Measurements from ENCODE around the gene TMEM30A.

Gene TMEM30A

DNA sequence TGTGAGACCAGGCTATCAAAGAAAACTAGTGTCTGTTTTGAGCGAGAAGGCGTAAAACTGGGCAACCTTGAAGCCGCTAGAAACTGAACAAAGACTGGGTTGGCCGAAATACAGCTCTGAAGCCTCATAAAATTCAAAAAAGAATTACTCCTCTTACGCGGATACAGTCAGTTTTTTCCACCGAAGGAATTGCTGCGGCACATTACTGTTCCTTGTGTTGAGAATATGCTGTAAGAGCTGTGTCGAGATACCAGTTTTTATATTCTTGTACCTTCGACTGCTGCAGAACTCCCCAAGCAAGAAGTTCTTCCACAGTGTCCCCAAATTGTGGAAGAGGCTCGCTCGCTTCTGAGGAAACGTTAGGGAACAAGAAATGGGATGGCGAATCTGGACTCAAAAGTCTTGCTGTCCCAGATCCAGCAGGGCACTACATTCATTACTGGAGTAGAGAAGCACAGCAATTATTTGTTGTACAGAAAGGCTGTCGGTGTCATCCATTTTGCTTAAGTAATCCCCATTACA, 40.5 kb downstream of the TMEM30A start:
- ChIA-PET POLR2A (ENCODE audit: low non-redundant PET) (no interaction called here), CTCF (no interaction called here)
- H3K27ac ChIP-seq = peak overlapping the region; percentile 89

DNA sequence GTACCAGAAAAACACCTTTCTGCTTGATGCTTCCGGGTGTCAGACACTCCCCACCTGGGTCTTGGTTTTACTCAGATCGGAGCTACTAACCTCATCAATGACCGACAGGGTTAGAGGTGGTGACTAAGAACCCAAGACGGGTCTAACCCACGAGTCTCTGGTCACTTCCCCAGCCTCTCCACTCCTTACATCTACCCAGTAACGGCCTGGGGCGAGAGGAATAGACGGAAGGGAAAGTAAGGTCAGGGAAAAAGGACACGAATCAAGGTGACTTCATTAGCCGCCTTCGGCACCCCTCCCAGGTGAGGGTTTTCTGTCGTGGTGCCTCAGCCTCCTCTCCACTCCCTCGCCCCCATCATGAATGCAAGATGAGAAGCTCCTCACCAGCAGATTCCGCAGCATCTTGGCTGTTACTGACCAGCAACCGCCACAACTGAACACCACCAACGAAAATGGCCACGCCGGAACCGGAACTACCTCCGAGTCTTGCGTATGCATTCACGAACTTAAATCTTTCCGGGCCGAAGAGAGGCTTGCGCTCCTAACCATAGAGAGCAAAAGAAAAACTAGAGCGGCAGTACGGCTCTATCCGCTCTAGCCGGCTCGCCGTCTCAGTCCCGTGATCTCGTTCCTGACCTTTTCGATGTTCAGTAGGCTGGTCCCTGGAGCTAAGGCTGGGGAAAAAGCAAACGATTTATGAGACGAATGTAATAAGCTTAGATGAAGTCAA, 41.1 kb downstream of the TMEM30A start, which contains the start of gene COX7A2:
Gene COX7A2, minus strand, starts transcription at position 469 of the 730 bp plus-strand sequence. Its CDS starts 67 bp downstream, at position 402.
- peak within 1 kb of the TSS; percentile 89 for H3K27ac ChIP-seq
- POLR2A ChIA-PET (ENCODE audit: low non-redundant PET) = interaction anchor here (0.5 to 0.9 kb wide), 2 partner anchors 32 to 41 kb away, joined by 3 to 4 read pairs; partner anchors contain the start of gene TMEM30A
- peak; percentile 82 for DNase-seq (ENCODE audit: low spot score)
- TF ChIP-seq, protein P1, sequence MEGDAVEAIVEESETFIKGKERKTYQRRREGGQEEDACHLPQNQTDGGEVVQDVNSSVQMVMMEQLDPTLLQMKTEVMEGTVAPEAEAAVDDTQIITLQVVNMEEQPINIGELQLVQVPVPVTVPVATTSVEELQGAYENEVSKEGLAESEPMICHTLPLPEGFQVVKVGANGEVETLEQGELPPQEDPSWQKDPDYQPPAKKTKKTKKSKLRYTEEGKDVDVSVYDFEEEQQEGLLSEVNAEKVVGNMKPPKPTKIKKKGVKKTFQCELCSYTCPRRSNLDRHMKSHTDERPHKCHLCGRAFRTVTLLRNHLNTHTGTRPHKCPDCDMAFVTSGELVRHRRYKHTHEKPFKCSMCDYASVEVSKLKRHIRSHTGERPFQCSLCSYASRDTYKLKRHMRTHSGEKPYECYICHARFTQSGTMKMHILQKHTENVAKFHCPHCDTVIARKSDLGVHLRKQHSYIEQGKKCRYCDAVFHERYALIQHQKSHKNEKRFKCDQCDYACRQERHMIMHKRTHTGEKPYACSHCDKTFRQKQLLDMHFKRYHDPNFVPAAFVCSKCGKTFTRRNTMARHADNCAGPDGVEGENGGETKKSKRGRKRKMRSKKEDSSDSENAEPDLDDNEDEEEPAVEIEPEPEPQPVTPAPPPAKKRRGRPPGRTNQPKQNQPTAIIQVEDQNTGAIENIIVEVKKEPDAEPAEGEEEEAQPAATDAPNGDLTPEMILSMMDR (conservative IDR thresholded peaks at IDR 0.05; ENCODE audit: low read depth) = no peak
- CTCF ChIA-PET = no interaction called here

More for the DNA sequence above, 40.5 kb downstream of the TMEM30A start:
- TF ChIP-seq, protein P1 (conservative IDR thresholded peaks at IDR 0.05; ENCODE audit: low read depth) = no peak
- no peak for DNase-seq (ENCODE audit: low spot score)

DNA sequence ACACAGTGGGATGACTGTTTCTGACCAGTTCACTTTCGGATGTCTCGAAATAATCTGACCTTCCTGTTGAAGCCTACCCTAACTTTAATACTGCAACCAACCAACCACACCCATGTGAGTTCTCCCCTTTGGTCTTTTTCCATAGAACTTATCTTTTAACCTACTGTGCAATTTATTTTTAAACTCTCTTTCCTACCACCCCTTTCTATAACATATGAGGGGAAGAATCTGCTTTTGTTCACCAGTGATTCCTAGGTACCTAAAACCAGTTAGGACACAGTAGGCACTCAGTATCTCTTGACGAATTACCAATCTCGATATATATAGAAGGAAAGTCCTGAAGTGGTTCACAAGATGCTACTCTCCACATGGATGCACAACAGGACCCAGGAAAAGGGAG, 48.0 kb downstream of the TMEM30A start:
- POLR2A ChIA-PET (ENCODE audit: low non-redundant PET) = no interaction called here
- H3K27ac ChIP-seq = no peak overlapping the region
- TF ChIP-seq, protein P1 (conservative IDR thresholded peaks at IDR 0.05; ENCODE audit: low read depth) = no peak
- CTCF ChIA-PET = no interaction called here
- DNase-seq (ENCODE audit: low spot score) = no peak

DNA sequence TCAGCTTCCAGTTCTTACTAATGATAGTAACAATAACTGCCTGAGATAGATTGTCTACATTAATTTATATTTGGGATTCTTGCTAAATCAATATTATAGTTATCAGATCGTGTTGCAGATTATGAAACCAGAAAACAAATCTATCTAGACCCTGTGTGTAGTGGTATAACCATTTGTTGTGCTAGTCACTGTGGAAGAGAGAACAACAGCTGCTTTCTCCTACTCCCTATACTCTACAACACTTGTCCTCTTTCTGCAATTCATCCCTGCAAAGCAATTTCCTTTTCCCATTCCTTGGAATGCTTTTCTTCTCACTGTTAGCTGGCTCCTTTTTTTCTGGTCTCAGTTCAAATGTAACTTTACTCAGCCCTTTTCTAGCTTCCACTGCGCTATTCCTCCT, 49.3 kb downstream of the TMEM30A start:
- CTCF ChIA-PET = no interaction called here
- TF ChIP-seq, protein P1 (conservative IDR thresholded peaks at IDR 0.05; ENCODE audit: low read depth) = no peak
- DNase-seq (ENCODE audit: low spot score) = no peak
- POLR2A ChIA-PET (ENCODE audit: low non-redundant PET) = no interaction called here
- no peak overlapping the region for H3K27ac ChIP-seq

DNA sequence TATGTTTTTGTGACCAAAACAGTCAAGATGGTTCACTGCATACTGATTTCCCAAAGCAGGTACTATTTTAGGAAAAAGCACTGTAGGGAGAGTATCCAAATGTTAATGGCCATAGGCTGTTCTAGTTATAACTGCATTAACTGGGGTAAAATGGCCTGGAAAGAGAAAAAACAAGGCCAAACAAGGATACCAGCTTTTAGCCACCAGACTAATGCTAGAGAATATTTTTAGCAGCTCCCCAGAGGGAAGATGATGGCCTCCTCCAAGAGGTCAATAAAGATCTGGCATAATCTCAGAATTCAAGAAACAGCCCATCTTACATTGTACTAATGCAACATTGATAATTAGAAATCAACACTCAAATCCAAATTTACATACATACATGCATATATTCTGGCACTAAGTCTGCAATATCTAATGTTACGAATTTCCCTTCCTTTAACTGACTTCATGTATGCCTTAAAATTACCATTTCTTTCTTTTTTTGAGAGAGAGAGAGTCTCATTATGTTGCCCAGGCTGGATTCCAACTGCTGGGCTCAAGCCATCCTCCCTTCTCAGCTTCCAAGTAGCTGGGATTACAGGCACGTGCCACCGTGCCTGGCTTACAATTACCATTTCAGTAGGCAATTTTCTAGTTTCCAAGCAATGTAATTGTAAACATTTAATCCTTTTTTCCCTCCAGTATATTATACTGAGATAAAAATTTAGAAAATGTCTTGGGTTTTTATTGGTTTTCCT, 50.3 kb downstream of the TMEM30A start:
- POLR2A ChIA-PET (ENCODE audit: low non-redundant PET) = no interaction called here

DNA sequence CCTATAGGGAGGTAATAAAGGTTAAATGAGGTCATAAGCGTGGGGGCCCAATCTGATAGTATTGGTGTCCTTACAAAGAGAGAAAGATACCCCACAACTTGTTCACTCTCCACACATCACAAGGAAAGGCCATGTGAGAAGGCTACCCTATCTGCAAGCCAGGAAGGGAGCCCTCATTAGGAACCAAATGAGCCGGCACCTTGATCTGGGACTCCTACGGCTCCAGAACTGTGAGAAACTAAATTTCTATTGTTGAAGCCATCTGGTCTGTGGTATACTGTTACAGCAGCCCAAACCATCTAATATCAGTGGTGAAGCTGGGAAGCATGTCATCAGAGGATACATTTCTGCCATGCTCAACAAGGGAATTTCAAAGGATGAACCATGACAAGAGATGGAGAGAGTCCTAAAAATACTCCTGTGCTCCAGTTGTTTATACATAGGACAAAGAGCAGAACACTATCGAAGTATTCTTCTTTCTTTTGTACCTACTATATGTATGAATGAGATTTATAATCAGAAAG, 51.4 kb downstream of the TMEM30A start:
- CTCF ChIA-PET = no interaction called here
- no peak for DNase-seq (ENCODE audit: low spot score)
- TF ChIP-seq, protein P1 (conservative IDR thresholded peaks at IDR 0.05; ENCODE audit: low read depth) = no peak
- POLR2A ChIA-PET (ENCODE audit: low non-redundant PET) = no interaction called here
- H3K27ac ChIP-seq = no peak overlapping the region

More for the DNA sequence above, 50.3 kb downstream of the TMEM30A start:
- CTCF ChIA-PET = interaction anchor here (0.6 kb wide), 1 partner anchor 1406 kb away, joined by 3 read pairs; no protein-coding TSS in a partner anchor
- no peak for DNase-seq (ENCODE audit: low spot score)
- TF ChIP-seq, protein P1 (conservative IDR thresholded peaks at IDR 0.05; ENCODE audit: low read depth) = no peak
- no peak overlapping the region for H3K27ac ChIP-seq
